Measurements from ENCODE around the gene SAMMSON.

Gene SAMMSON

GRCh38 chr3:70006089-70006488 lies 6.6 kb downstream of the SAMMSON start:
- H3K4me3 ChIP-seq (ENCODE audit: low read depth, low read length): no peak overlapping the region
- TF ChIP-seq, protein P1, sequence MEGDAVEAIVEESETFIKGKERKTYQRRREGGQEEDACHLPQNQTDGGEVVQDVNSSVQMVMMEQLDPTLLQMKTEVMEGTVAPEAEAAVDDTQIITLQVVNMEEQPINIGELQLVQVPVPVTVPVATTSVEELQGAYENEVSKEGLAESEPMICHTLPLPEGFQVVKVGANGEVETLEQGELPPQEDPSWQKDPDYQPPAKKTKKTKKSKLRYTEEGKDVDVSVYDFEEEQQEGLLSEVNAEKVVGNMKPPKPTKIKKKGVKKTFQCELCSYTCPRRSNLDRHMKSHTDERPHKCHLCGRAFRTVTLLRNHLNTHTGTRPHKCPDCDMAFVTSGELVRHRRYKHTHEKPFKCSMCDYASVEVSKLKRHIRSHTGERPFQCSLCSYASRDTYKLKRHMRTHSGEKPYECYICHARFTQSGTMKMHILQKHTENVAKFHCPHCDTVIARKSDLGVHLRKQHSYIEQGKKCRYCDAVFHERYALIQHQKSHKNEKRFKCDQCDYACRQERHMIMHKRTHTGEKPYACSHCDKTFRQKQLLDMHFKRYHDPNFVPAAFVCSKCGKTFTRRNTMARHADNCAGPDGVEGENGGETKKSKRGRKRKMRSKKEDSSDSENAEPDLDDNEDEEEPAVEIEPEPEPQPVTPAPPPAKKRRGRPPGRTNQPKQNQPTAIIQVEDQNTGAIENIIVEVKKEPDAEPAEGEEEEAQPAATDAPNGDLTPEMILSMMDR (IDR thresholded peaks at IDR 0.05; ENCODE audit: borderline replicate concordance, insufficient read depth, low read depth, low read length): no peak

DNA sequence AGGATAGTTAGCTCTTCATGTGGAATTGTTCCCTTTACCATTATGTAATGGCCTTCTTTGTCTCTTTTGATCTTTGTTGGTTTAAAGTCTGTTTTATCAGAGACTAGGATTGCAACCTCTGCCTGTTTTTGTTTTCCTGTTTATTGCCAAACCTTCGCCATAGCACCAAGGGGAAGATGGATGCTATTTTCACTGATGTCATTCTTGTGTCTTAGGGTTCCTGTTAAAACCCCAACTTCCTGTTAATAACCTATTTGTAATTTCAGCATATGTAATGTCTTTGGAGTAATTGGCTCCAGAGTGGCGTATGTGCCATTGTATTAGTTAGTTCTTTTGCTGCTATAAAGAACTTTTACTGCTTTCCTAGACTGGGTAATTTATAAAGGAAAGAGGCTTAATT lies 10.8 kb downstream of the SAMMSON start:
- no peak overlapping the region for H3K4me3 ChIP-seq (ENCODE audit: low read depth, low read length)
- TF ChIP-seq, protein P1 (IDR thresholded peaks at IDR 0.05; ENCODE audit: borderline replicate concordance, insufficient read depth, low read depth, low read length): no peak

DNA sequence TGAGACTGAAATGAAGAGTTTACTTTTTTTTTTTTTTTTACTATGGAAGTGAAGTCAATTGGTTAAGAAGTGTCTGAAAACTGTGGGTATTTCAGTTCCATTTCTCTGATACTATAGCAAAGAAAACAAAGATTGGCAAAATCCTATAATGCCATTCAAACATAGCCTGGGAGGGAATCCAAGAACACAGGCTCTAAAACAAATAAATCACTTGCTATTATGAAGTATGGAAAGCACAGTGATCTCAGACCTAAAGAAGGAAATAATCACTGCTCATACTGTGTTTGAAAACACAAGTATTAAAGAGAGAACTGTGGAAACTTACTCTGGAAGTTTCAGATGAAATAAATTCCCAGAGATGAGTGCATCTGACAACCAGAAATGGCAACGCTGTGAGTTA lies 12.0 kb downstream of the SAMMSON start:
- no peak overlapping the region for H3K4me3 ChIP-seq (ENCODE audit: low read depth, low read length)
- TF ChIP-seq, protein P1 (IDR thresholded peaks at IDR 0.05; ENCODE audit: borderline replicate concordance, insufficient read depth, low read depth, low read length): no peak

DNA sequence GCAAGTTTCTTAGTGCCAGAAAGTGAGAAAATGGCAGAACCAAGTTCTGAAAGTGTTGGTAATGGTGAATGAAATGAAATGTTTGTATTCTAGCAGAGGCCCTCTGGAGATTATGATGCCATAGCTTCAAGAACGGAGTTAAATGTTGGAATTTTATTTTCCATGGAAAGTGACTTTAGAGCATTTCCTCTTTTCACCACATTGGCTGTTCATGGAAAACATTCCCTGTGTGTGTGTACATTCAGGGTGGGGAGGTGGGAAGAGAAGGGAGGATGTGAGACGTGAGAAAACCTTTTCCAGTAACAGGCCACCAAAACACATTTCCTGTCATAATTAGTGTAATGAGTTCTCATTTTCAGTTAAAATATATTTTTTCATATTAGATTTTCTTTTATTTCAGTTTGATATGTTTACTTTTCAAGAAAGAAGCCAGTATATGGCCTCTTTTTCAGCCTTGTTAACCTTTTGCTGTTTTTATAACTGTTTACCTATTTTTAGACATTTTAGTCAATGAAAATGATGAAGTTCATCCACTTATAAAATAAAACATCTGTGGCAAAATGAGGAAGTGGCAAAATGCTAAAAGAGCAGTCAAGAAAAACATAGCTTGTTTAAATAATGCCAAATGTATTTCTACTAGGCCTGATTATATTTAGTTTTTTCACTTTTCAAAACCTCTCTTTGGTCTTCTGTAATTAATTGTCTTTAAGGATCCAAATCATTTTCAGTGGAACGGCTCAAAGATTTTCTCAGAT lies 21.6 kb downstream of the SAMMSON start:
- TF ChIP-seq, protein P1 (IDR thresholded peaks at IDR 0.05; ENCODE audit: borderline replicate concordance, insufficient read depth, low read depth, low read length): no peak
- no peak overlapping the region for H3K4me3 ChIP-seq (ENCODE audit: low read depth, low read length)

DNA sequence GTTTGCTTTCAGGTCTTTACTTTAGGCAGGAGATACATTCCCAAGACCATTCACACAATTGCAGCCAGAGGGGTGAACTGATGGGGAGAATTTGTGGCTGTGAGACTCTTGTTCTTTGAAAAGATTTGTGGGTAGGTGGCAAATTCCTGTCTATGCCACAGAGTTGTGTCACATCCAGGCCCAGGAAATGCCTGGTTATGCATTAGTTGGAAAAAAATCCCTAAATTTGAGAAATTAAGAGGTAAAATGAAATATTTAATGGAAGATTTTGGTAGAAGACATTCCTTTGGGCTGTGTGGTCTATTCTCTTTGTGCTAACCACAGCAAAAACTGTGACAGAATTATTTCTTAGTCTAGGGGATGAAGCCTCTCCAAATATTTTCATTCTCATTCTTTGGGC lies 28.8 kb downstream of the SAMMSON start:
- TF ChIP-seq, protein P1 (IDR thresholded peaks at IDR 0.05; ENCODE audit: borderline replicate concordance, insufficient read depth, low read depth, low read length): no peak

GRCh38 chr3:70038693-70039092 lies 39.2 kb downstream of the SAMMSON start:
- H3K4me3 ChIP-seq (ENCODE audit: low read depth, low read length): no peak overlapping the region

More for the DNA sequence above, 28.8 kb downstream of the SAMMSON start:
- no peak overlapping the region for H3K4me3 ChIP-seq (ENCODE audit: low read depth, low read length)

More at GRCh38 chr3:70038693-70039092, 39.2 kb downstream of the SAMMSON start:
- TF ChIP-seq, protein P1 (IDR thresholded peaks at IDR 0.05; ENCODE audit: borderline replicate concordance, insufficient read depth, low read depth, low read length): no peak

All from GM12875 (cell line).